HEK293 (cell line): ENCODE results near the gene CCDC138.

Experiments used
- CTCF ChIA-PET: fragments of 350-600 bp; formaldehyde crosslinking; extraction: SDS; loops from one replicate; lab custom pipeline; 2021; ENCODE audit warnings: antibody characterized with exemption; lab: Yijun Ruan, JAX
- POLR2A ChIA-PET: fragments of 300-600 bp; formaldehyde crosslinking; extraction: SDS; loops from one replicate; lab custom pipeline; 2020; ENCODE audit warnings: antibody characterized with exemption, inconsistent platforms; lab: Yijun Ruan, JAX
- H3K27ac ChIP-seq: fragments of 200-500 bp; sonication (Bioruptor generic); 2 replicates; pipeline ENCODE4 v1.5.1; 2014; ENCODE audit warnings: low read depth, low read length, control low read depth, inconsistent platforms; ENCODE audit errors: extremely low read depth
- H3K36me3 ChIP-seq, 2 experiments: fragments of 200-500 bp in 1 of 2; sonication (Bioruptor generic) in 1 of 2; 1 replicate in 1 of 2; 2 replicates in 1 of 2; pipeline ENCODE4 v1.5.1; 2014 to 2017; ENCODE audit warnings: inconsistent platforms in 2 of 2, low read length in 2 of 2; ENCODE audit not compliant: control insufficient read depth in 2 of 2, insufficient read depth in 1 of 2
- H3K4me1 ChIP-seq: fragments of 200-500 bp; sonication (Bioruptor generic); 2 replicates; pipeline ENCODE4 v1.5.1; 2014; ENCODE audit warnings: mild to moderate bottlenecking, low read length, inconsistent platforms; ENCODE audit not compliant: control insufficient read depth, insufficient read depth
- H3K4me3 ChIP-seq: 2 replicates; pipeline ENCODE4 v1.5.1; 2011; ENCODE audit warnings: low read depth, mild to moderate bottlenecking, control low read depth, low read length, moderate library complexity
- H3K9me3 ChIP-seq: fragments of 200-500 bp; sonication (Bioruptor generic); 2 replicates; pipeline ENCODE4 v1.5.1; 2014; ENCODE audit warnings: low read depth, low read length, inconsistent platforms; ENCODE audit not compliant: control insufficient read depth, insufficient read depth
- IKZF3 ChIP-seq: fragments of 450-650 bp; IDR thresholded peaks from 2 replicates; pipeline ENCODE4 v1.5.0; 2018; ENCODE audit warnings: missing biosample characterization, mild to moderate bottlenecking, missing genetic modification characterization, moderate library complexity
- ZNF335 ChIP-seq: fragments of 450-650 bp; formaldehyde crosslinking; conservative IDR thresholded peaks from 2 replicates; pipeline ENCODE4 v1.5.1; 2016; ENCODE audit warnings: missing biosample characterization, missing genetic modification characterization
- ZNF518A ChIP-seq: fragments of 450-650 bp; formaldehyde crosslinking; conservative IDR thresholded peaks from 2 replicates; pipeline ENCODE4 v1.5.1; 2016; ENCODE audit warnings: low read depth, missing biosample characterization, missing genetic modification characterization
- ZNF548 ChIP-seq: fragments of 450-650 bp; formaldehyde crosslinking; IDR thresholded peaks from 2 replicates; pipeline ENCODE4 v1.5.1; 2016; ENCODE audit warnings: missing biosample characterization, missing genetic modification characterization
- ZNF549 ChIP-seq: fragments of 450-650 bp; IDR thresholded peaks from 2 replicates; pipeline ENCODE4 v1.5.1; 2018; ENCODE audit warnings: missing biosample characterization, missing genetic modification characterization, mild to moderate bottlenecking, inconsistent platforms, moderate library complexity
- ZNF555 ChIP-seq: fragments of 450-650 bp; formaldehyde crosslinking; conservative IDR thresholded peaks from 2 replicates; pipeline ENCODE4 v1.5.1; 2017; ENCODE audit warnings: missing biosample characterization, mild to moderate bottlenecking, missing genetic modification characterization, inconsistent platforms
- ZNF560 ChIP-seq: fragments of 450-650 bp; formaldehyde crosslinking; IDR thresholded peaks from 2 replicates; pipeline ENCODE4 v1.5.1; 2017; ENCODE audit warnings: missing biosample characterization, missing genetic modification characterization, borderline replicate concordance
- ZSCAN18 ChIP-seq: fragments of 450-650 bp; formaldehyde crosslinking; IDR thresholded peaks from 2 replicates; pipeline ENCODE4 v1.5.1; 2016; ENCODE audit warnings: missing biosample characterization, missing genetic modification characterization
- TF ChIP-seq, protein P1 (sequence below): fragments of 450-650 bp; formaldehyde crosslinking; IDR thresholded peaks from 2 replicates; pipeline ENCODE4 v1.5.1; 2017; ENCODE audit warnings: missing biosample characterization, mild to moderate bottlenecking, missing genetic modification characterization, moderate library complexity

CCDC138 gene

DNA sequence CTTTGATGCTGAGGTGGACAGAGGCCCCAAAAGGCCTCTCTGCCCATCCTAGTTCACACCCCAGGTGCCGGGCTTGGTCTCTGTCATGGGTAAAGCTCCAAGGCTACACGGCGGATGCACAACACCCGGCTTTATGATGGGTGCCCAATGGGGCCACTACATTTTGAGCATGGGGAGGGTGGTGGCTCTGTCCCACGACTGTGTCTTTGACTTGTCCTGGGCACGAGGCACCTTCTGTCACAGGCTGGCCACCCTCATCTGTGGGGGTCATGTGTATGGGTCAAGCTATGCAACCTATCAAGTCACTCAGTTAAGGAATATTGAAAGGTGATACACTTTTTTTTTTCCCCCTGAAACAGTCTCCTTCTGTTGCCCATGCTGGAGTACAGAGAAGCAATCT is 138.7 kb downstream of the CCDC138 start (continued):
- TF ChIP-seq ZNF518A (tag by site-specific recombination), result no peak
- no peak for TF ChIP-seq ZNF560
- TF ChIP-seq ZNF335 (tag by site-specific recombination), result no peak
- TF ChIP-seq, all 188 proteins: peak for 0

- no peak overlapping the region for H3K4me3 ChIP-seq
- POLR2A ChIA-PET, result no interaction called here
- H3K27ac ChIP-seq, result no peak overlapping the region
- H3K9me3 ChIP-seq, result no peaks in the 10 kb centered on the region
- no peaks in the 10 kb centered on the region for H3K36me3 ChIP-seq
- CTCF ChIA-PET, result interaction anchor here (0.5 to 7.0 kb wide), 3 partner anchors 63 to 620 kb away, joined by 3 to 74 read pairs (median 8); partner anchors contain the start of gene EDAR
- H3K4me1 ChIP-seq, result no peaks in the 10 kb centered on the region
- TF ChIP-seq ZNF549 (tag by site-specific recombination) (no peak), ZNF548 (no peak), ZNF555 (tag by site-specific recombination) (no peak), IKZF3 (tag by site-specific recombination) (no peak), ZSCAN18 (tag by site-specific recombination) (no peak)
- TF ChIP-seq, protein P1, sequence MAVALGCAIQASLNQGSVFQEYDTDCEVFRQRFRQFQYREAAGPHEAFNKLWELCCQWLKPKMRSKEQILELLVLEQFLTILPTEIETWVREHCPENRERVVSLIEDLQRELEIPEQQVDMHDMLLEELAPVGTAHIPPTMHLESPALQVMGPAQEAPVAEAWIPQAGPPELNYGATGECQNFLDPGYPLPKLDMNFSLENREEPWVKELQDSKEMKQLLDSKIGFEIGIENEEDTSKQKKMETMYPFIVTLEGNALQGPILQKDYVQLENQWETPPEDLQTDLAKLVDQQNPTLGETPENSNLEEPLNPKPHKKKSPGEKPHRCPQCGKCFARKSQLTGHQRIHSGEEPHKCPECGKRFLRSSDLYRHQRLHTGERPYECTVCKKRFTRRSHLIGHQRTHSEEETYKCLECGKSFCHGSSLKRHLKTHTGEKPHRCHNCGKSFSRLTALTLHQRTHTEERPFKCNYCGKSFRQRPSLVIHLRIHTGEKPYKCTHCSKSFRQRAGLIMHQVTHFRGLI (tag by site-specific recombination), result no peak
Measured at GRCh38 chr2:108925735-108926134, 139.2 kb downstream of the CCDC138 start.
